Activated CD4-positive, alpha-beta T cell treated with anti-CD3 and anti-CD28 coated beads, Interleukin-2, amount 10 ng/mL, durations not matched to agents 7 days and 5 days (primary cell): Measurements from ENCODE around the gene ZNF785. TPM values are rescaled to one million over a fixed set of nuclear protein-coding genes. Genes with fewer than 3 reads are reported as not detected.

ENCODE experiments used
- CTCF ChIA-PET: fragments of 350-600 bp; sonication (Branson Sonifier 250); formaldehyde crosslinking; loops from one replicate; lab custom pipeline; 2021; ENCODE audit warnings: antibody characterized with exemption; lab: Charles Lee
- POLR2A ChIA-PET: fragments of 350-600 bp; sonication (Branson Sonifier 250); formaldehyde crosslinking; loops from one replicate; lab custom pipeline; 2021; ENCODE audit warnings: antibody characterized with exemption; lab: Charles Lee
- DNase-seq: peaks from one replicate; pipeline ENCODE4 v3.0.0-alpha.2; 2020
- H3K27ac Mint-ChIP-seq: one replicate; pipeline ENCODE4 v1.8.0; 2021; ENCODE audit warnings: mild to moderate bottlenecking, moderate library complexity, mixed read lengths
- H3K27me3 Mint-ChIP-seq: one replicate; pipeline ENCODE4 v1.8.0; 2021; ENCODE audit warnings: mixed read lengths
- H3K36me3 Mint-ChIP-seq: one replicate; pipeline ENCODE4 v1.8.0; 2021; ENCODE audit warnings: low read depth, mixed read lengths
- H3K4me1 Mint-ChIP-seq: one replicate; pipeline ENCODE4 v1.8.0; 2021; ENCODE audit warnings: mixed read lengths
- H3K4me3 Mint-ChIP-seq: one replicate; pipeline ENCODE4 v1.8.0; 2021; ENCODE audit warnings: mild to moderate bottlenecking, moderate library complexity, mixed read lengths
- H3K9me3 Mint-ChIP-seq: one replicate; pipeline ENCODE4 v1.8.0; 2021; ENCODE audit warnings: mixed read lengths
- total RNA-seq, 2 experiments: library from RNA; stranded (reverse); gene quantifications; one replicate each; pipeline ENCODE4 v1.2.3, GENCODE V29; 2021

ZNF785 gene
- total RNA-seq, 2 experiments from 2014 or later, result 17.0 to 18.3 TPM

GRCh38 chr16:30557957-30558788, 27.3 kb downstream of the ZNF785 start, which contains the start of gene ZNF764:
Gene ZNF764 (minus strand): TSS chr16:30558374. CDS start chr16:30558182, 192 bp downstream.
- H3K27ac Mint-ChIP-seq, result peak within 1 kb of the TSS; percentile 90
- H3K4me1 Mint-ChIP-seq, result peaks cover 44% of the 10 kb centered on the region
- no peaks in the 10 kb centered on the region for H3K9me3 Mint-ChIP-seq
- ChIA-PET POLR2A (interaction anchor here (0.6 to 0.9 kb wide), 4 partner anchors 22 to 131 kb away, joined by 3 to 4 read pairs (median 3); partner anchors contain the start of genes DCTPP1 and ITGAL), CTCF (interaction anchor here (0.6 to 3.0 kb wide), 17 partner anchors 9 to 466 kb away, joined by 3 to 18 read pairs (median 5); partner anchors contain the start of genes TBX6, ZNF688 and ZNF747)
- peak within 1 kb of the TSS; percentile 87 for H3K4me3 Mint-ChIP-seq
- H3K27me3 Mint-ChIP-seq, result no peaks in the 10 kb centered on the region
- DNase-seq, result peak; percentile 98
- peaks cover 32% of the 10 kb centered on the region for H3K36me3 Mint-ChIP-seq

GRCh38 chr16:30557707-30557956, 27.9 kb downstream of the ZNF785 start:
- DNase-seq, result no peak
- Mint-ChIP-seq H3K9me3 (no peaks in the 10 kb centered on the region), H3K4me1 (peaks cover 50% of the 10 kb centered on the region), H3K36me3 (peaks cover 36% of the 10 kb centered on the region), H3K4me3 (peak overlapping the region; percentile 87), H3K27ac (peak overlapping the region; percentile 90), H3K27me3 (no peaks in the 10 kb centered on the region)
- POLR2A ChIA-PET, result interaction anchor here (0.6 to 0.9 kb wide), 2 partner anchors 22 to 30 kb away, joined by 3 to 4 read pairs; no protein-coding TSS in a partner anchor
- CTCF ChIA-PET, result interaction anchor here (0.6 to 3.0 kb wide), 14 partner anchors 8 to 123 kb away, joined by 3 to 18 read pairs (median 5); partner anchors contain the start of genes ZNF688 and ZNF747

GRCh38 chr16:30556125-30556473, 29.4 kb downstream of the ZNF785 start:
- H3K27me3 Mint-ChIP-seq, result no peaks in the 10 kb centered on the region
- peak overlapping the region; percentile 87 for H3K4me3 Mint-ChIP-seq
- H3K4me1 Mint-ChIP-seq, result peaks cover 57% of the 10 kb centered on the region
- H3K36me3 Mint-ChIP-seq, result peaks cover 41% of the 10 kb centered on the region
- ChIA-PET POLR2A (no interaction called here), CTCF (interaction anchor here (1.2 to 3.0 kb wide), 3 partner anchors 10 to 21 kb away, joined by 3 to 18 read pairs (median 3); partner anchors contain the start of gene ZNF747)
- H3K27ac Mint-ChIP-seq, result peak overlapping the region; percentile 64
- no peak for DNase-seq
- H3K9me3 Mint-ChIP-seq, result no peaks in the 10 kb centered on the region

- Mint-ChIP-seq H3K27me3 (no peaks in the 10 kb centered on the region), H3K9me3 (no peaks in the 10 kb centered on the region), H3K27ac (peak overlapping the region; percentile 64), H3K4me1 (peaks cover 58% of the 10 kb centered on the region), H3K36me3 (peaks cover 41% of the 10 kb centered on the region), H3K4me3 (peak overlapping the region; percentile 87)
- ChIA-PET CTCF (interaction anchor here (0.6 to 1.9 kb wide), 3 partner anchors 10 to 28 kb away, joined by 3 to 7 read pairs (median 4); no protein-coding TSS in a partner anchor), POLR2A (no interaction called here)
- DNase-seq, result no peak
Measured at GRCh38 chr16:30555315-30556124, 30.0 kb downstream of the ZNF785 start.

- POLR2A ChIA-PET, result no interaction called here
- CTCF ChIA-PET, result interaction anchor here (0.6 to 1.9 kb wide), 3 partner anchors 19 to 30 kb away, joined by 3 to 7 read pairs (median 4); no protein-coding TSS in a partner anchor
- peaks cover 41% of the 10 kb centered on the region for H3K36me3 Mint-ChIP-seq
- DNase-seq, result no peak
- H3K27me3 Mint-ChIP-seq, result no peaks in the 10 kb centered on the region
- peaks cover 57% of the 10 kb centered on the region for H3K4me1 Mint-ChIP-seq
- no peak overlapping the region for H3K4me3 Mint-ChIP-seq
- no peak overlapping the region for H3K27ac Mint-ChIP-seq
- no peaks in the 10 kb centered on the region for H3K9me3 Mint-ChIP-seq
Measured at GRCh38 chr16:30554557-30555314, 30.8 kb downstream of the ZNF785 start.

- ChIA-PET POLR2A (no interaction called here), CTCF (interaction anchor here (1.3 to 3.5 kb wide), 2 partner anchors 18 to 124 kb away, joined by 4 to 19 read pairs; partner anchors contain the start of genes DCTPP1 and ZNF747)
- H3K27me3 Mint-ChIP-seq, result no peaks in the 10 kb centered on the region
- peak overlapping the region; percentile 16 for H3K4me3 Mint-ChIP-seq
- no peaks in the 10 kb centered on the region for H3K9me3 Mint-ChIP-seq
- peak overlapping the region; percentile 95 for H3K27ac Mint-ChIP-seq
- H3K36me3 Mint-ChIP-seq, result peaks cover 41% of the 10 kb centered on the region
- H3K4me1 Mint-ChIP-seq, result peaks cover 54% of the 10 kb centered on the region
- no peak for DNase-seq
Measured at GRCh38 chr16:30553393-30553899, 32.1 kb downstream of the ZNF785 start.

GRCh38 chr16:30552956-30553355, 32.5 kb downstream of the ZNF785 start:
- H3K9me3 Mint-ChIP-seq, result no peaks in the 10 kb centered on the region
- DNase-seq, result no peak
- CTCF ChIA-PET, result interaction anchor here (1.2 to 3.5 kb wide), 3 partner anchors 12 to 123 kb away, joined by 3 to 19 read pairs (median 4); partner anchors contain the start of genes DCTPP1 and ZNF747
- POLR2A ChIA-PET, result no interaction called here
- peak overlapping the region; percentile 16 for H3K4me3 Mint-ChIP-seq
- H3K27me3 Mint-ChIP-seq, result no peaks in the 10 kb centered on the region
- peak overlapping the region; percentile 95 for H3K27ac Mint-ChIP-seq
- peaks cover 55% of the 10 kb centered on the region for H3K4me1 Mint-ChIP-seq
- H3K36me3 Mint-ChIP-seq, result peaks cover 44% of the 10 kb centered on the region

GRCh38 chr16:30551781-30552180, 33.7 kb downstream of the ZNF785 start:
- POLR2A ChIA-PET, result interaction anchor here (0.6 kb wide), 2 partner anchors 16 to 475 kb away, joined by 3 read pairs; no protein-coding TSS in a partner anchor
- CTCF ChIA-PET, result interaction anchor here (1.1 to 3.5 kb wide), 4 partner anchors 14 to 20 kb away, joined by 3 to 19 read pairs (median 6); partner anchors contain the start of genes ZNF688 and ZNF747
- Mint-ChIP-seq H3K27ac (peak overlapping the region; percentile 95), H3K4me3 (peak overlapping the region; percentile 65), H3K9me3 (no peaks in the 10 kb centered on the region), H3K36me3 (peaks cover 46% of the 10 kb centered on the region), H3K4me1 (peaks cover 55% of the 10 kb centered on the region), H3K27me3 (no peaks in the 10 kb centered on the region)
- DNase-seq, result peak; percentile 83

- Mint-ChIP-seq H3K9me3 (no peaks in the 10 kb centered on the region), H3K4me3 (no peak overlapping the region), H3K27ac (no peak overlapping the region), H3K36me3 (peaks cover 20% of the 10 kb centered on the region), H3K27me3 (no peaks in the 10 kb centered on the region), H3K4me1 (peaks cover 42% of the 10 kb centered on the region)
- ChIA-PET POLR2A (no interaction called here), CTCF (interaction anchor here (0.8 to 1.1 kb wide), 3 partner anchors 9 to 19 kb away, joined by 3 to 5 read pairs (median 3); no protein-coding TSS in a partner anchor)
- DNase-seq, result no peak
Measured at GRCh38 chr16:30548416-30549253, 36.9 kb downstream of the ZNF785 start.

GRCh38 chr16:30546115-30546514, 39.4 kb downstream of the ZNF785 start:
- DNase-seq, result no peak
- H3K27me3 Mint-ChIP-seq, result no peaks in the 10 kb centered on the region
- no peak overlapping the region for H3K27ac Mint-ChIP-seq
- POLR2A ChIA-PET, result no interaction called here
- H3K4me3 Mint-ChIP-seq, result no peak overlapping the region
- CTCF ChIA-PET, result interaction anchor here (1.6 to 3.7 kb wide), 2 partner anchors 10 to 11 kb away, joined by 3 to 16 read pairs; partner anchors contain the start of gene ZNF747
- H3K9me3 Mint-ChIP-seq, result no peaks in the 10 kb centered on the region
- peaks cover 6% of the 10 kb centered on the region for H3K36me3 Mint-ChIP-seq
- peaks cover 17% of the 10 kb centered on the region for H3K4me1 Mint-ChIP-seq

- peaks cover 9% of the 10 kb centered on the region for H3K36me3 Mint-ChIP-seq
- H3K27ac Mint-ChIP-seq, result no peak overlapping the region
- no peak for DNase-seq
- H3K4me3 Mint-ChIP-seq, result no peak overlapping the region
- CTCF ChIA-PET, result interaction anchor here (1.4 to 3.7 kb wide), 2 partner anchors 8 to 86 kb away, joined by 3 to 16 read pairs; partner anchors contain the start of gene ZNF747
- H3K4me1 Mint-ChIP-seq, result peaks cover 3% of the 10 kb centered on the region
- H3K9me3 Mint-ChIP-seq, result no peaks in the 10 kb centered on the region
- POLR2A ChIA-PET, result no interaction called here
- no peaks in the 10 kb centered on the region for H3K27me3 Mint-ChIP-seq
Measured at GRCh38 chr16:30543067-30543466, 42.4 kb downstream of the ZNF785 start.
